ENCODE data around the gene FSIP1. TPM values are rescaled to one million over a fixed set of nuclear protein-coding genes. Genes with fewer than 3 reads are reported as not detected.
A peak's percentile ranks its signal among the peaks of the same experiment; 100 is the strongest.

Gene FSIP1
- total and polyA plus RNA-seq, 8 donors = 0.38 to 2.7 (median 0.83) TPM

DNA sequence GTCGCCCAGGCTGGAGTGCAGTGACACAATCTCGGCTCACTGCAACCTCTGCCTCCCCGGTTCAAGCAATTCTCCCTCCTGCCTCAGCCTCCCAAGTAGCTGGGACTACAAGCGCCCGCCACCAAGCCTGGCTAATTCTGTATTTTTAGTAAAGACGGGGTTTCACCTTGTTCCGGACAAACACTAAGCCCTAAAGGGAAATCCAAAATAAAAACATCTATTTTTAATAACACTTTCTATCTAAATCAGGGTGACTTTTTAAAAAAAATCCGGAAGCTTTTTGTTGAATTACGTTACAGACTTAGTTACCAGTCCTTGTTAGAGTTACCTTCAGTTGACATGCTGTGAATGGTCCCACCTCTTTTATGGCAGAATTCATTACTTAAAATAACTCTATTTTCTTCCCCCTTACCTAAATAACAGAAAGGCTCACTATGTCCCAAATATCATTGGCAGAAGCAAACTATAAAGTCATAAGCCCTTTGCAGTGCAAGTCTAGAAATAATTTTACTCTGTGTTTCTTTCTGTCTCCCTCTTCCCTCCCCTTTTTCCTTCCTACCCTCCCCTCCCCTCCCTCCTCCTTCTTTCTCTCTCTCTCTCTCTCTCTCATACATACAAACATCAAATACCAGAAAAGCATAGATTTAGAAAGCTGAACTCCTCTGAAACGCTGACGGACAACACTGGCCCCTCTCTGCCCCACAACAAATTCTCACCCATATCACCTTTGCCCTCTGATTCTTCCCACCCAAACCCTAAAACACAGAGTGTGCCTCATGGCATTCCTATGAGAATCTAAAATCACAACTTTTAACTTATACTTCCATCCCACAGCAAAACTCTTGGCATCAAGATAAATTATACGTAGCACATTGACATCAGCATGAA lies 183.4 kb downstream of the FSIP1 start:
- no peak overlapping the region for H3K27ac ChIP-seq
- intact Hi-C loops (cut with DNase I) = no loop called here
- no peak for DNase-seq
- ATAC-seq = no peak
- peaks cover 0 to 20% of the 10 kb centered on the region in 2 donors for H3K36me3 ChIP-seq
- H3K4me3 ChIP-seq = no peak overlapping the region
- no peaks in the 10 kb centered on the region for H3K9me3 ChIP-seq
- TF ChIP-seq, protein P1, sequence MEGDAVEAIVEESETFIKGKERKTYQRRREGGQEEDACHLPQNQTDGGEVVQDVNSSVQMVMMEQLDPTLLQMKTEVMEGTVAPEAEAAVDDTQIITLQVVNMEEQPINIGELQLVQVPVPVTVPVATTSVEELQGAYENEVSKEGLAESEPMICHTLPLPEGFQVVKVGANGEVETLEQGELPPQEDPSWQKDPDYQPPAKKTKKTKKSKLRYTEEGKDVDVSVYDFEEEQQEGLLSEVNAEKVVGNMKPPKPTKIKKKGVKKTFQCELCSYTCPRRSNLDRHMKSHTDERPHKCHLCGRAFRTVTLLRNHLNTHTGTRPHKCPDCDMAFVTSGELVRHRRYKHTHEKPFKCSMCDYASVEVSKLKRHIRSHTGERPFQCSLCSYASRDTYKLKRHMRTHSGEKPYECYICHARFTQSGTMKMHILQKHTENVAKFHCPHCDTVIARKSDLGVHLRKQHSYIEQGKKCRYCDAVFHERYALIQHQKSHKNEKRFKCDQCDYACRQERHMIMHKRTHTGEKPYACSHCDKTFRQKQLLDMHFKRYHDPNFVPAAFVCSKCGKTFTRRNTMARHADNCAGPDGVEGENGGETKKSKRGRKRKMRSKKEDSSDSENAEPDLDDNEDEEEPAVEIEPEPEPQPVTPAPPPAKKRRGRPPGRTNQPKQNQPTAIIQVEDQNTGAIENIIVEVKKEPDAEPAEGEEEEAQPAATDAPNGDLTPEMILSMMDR (IDR thresholded peaks at IDR 0.05) = no peak
- no peaks in the 10 kb centered on the region for H3K4me1 ChIP-seq
- no peaks in the 10 kb centered on the region for H3K27me3 ChIP-seq

- TF ChIP-seq, protein P1 (IDR thresholded peaks at IDR 0.05) = no peak
- DNase-seq = no peak
- intact Hi-C loops (cut with DNase I) = no loop called here
- ATAC-seq = no peak
- Histone ChIP-seq H3K36me3 (peaks cover 0 to 29% of the 10 kb centered on the region in 2 donors), H3K27ac (no peak overlapping the region), H3K27me3 (no peaks in the 10 kb centered on the region), H3K4me1 (no peaks in the 10 kb centered on the region), H3K9me3 (no peaks in the 10 kb centered on the region), H3K4me3 (no peak overlapping the region)
Measured at GRCh38 chr15:39598186-39598850, 184.3 kb downstream of the FSIP1 start.

DNA sequence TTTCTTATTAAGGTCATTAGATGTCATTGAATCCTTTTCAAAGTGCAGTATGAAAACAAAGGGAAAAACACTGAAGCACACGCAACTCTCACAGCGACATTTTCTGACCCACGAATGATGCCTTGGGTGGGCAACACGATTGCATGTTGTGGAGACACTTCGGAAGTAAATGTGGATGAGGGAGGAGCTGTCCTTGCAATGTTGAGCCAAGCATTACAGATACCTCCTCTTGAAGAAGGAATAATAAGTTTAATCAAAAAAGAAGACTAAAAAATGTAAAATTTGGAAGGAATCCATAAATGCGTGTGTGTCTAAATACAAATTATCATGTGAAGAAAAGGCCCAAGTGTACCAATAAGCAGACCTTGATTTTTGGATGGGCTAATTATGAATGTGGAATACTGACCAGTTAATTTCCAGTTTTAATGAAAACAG lies 184.9 kb downstream of the FSIP1 start:
- Histone ChIP-seq H3K27me3 (no peaks in the 10 kb centered on the region), H3K36me3 (peaks cover 0 to 34% of the 10 kb centered on the region in 2 donors), H3K9me3 (no peaks in the 10 kb centered on the region), H3K4me3 (no peak overlapping the region), H3K4me1 (no peaks in the 10 kb centered on the region), H3K27ac (no peak overlapping the region)
- ATAC-seq = no peak
- intact Hi-C loops (cut with DNase I) = no loop called here
- no peak for DNase-seq
- TF ChIP-seq, protein P1 (IDR thresholded peaks at IDR 0.05) = no peak

DNA sequence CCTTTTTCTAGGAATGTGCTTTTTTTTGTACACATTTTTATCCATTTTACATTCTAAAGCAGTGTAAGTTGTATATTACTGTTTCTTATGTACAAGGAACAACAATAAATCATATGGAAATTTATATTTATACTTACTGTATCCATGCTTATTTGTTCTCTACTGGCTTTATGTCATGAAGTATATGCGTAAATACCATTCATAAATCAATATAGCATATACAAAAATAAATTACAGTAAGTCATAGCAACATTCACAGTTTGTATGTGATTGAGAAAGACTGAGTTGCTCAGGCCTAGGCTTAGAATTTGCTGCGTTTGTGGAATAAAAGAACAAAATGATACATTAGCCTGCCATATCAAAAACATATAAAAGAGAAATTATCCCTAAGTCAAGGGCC lies 185.3 kb downstream of the FSIP1 start:
- peak; percentile 4 for ATAC-seq
- H3K27me3 ChIP-seq = no peaks in the 10 kb centered on the region
- H3K4me3 ChIP-seq = no peak overlapping the region
- no peak for DNase-seq
- no peaks in the 10 kb centered on the region for H3K9me3 ChIP-seq
- intact Hi-C loops (cut with DNase I) = no loop called here
- peaks cover 0 to 38% of the 10 kb centered on the region in 2 donors for H3K36me3 ChIP-seq
- H3K4me1 ChIP-seq = no peaks in the 10 kb centered on the region
- TF ChIP-seq, protein P1 (IDR thresholded peaks at IDR 0.05) = no peak
- H3K27ac ChIP-seq = no peak overlapping the region

All from left lung (tissue), 10 donors.